Neural crest cell (in vitro differentiated cells): Measurements from ENCODE around the gene ATP2C2. TPM values are rescaled to one million over a fixed set of nuclear protein-coding genes. Genes with fewer than 3 reads are reported as not detected.

Experiments
- DNase-seq: peaks from one replicate; pipeline ENCODE4 v3.0.0; 2021; ENCODE audit warnings: low read depth, mixed read lengths, low spot score
- H3K27ac Mint-ChIP-seq: one replicate; pipeline ENCODE4 v1.8.0; 2021; ENCODE audit warnings: mild to moderate bottlenecking, mixed read lengths; ENCODE audit not compliant: unreplicated experiment
- H3K27me3 Mint-ChIP-seq: 2 replicates; pipeline ENCODE4 v1.8.0; 2021; ENCODE audit warnings: low read depth, mild to moderate bottlenecking, mixed read lengths
- H3K36me3 Mint-ChIP-seq: 2 replicates; pipeline ENCODE4 v1.8.0; 2021; ENCODE audit warnings: low read depth, mild to moderate bottlenecking, mixed read lengths
- H3K4me1 Mint-ChIP-seq: 2 replicates; pipeline ENCODE4 v1.8.0; 2021; ENCODE audit warnings: mixed read lengths
- H3K4me3 Mint-ChIP-seq: one replicate; pipeline ENCODE4 v1.8.0; 2021; ENCODE audit warnings: mild to moderate bottlenecking, mixed read lengths
- H3K9me3 Mint-ChIP-seq: 2 replicates; pipeline ENCODE4 v1.8.0; 2021; ENCODE audit warnings: mixed read lengths
- total RNA-seq: library from RNA; stranded (reverse); gene quantifications from 2 replicates; pipeline ENCODE4 v1.2.1, GENCODE V29; 2021
- TF ChIP-seq, protein P1 (sequence below): fragments of 200-600 bp; sonication (generic); conservative IDR thresholded peaks from 2 replicates; pipeline ENCODE4 v1.5.0; 2021; ENCODE audit warnings: antibody characterized with exemption, mild to moderate bottlenecking

Gene ATP2C2
- total RNA-seq, 1 donor from 2014 or later: 0.30 TPM

- H3K27ac Mint-ChIP-seq: no peak overlapping the region
- TF ChIP-seq, protein P1, sequence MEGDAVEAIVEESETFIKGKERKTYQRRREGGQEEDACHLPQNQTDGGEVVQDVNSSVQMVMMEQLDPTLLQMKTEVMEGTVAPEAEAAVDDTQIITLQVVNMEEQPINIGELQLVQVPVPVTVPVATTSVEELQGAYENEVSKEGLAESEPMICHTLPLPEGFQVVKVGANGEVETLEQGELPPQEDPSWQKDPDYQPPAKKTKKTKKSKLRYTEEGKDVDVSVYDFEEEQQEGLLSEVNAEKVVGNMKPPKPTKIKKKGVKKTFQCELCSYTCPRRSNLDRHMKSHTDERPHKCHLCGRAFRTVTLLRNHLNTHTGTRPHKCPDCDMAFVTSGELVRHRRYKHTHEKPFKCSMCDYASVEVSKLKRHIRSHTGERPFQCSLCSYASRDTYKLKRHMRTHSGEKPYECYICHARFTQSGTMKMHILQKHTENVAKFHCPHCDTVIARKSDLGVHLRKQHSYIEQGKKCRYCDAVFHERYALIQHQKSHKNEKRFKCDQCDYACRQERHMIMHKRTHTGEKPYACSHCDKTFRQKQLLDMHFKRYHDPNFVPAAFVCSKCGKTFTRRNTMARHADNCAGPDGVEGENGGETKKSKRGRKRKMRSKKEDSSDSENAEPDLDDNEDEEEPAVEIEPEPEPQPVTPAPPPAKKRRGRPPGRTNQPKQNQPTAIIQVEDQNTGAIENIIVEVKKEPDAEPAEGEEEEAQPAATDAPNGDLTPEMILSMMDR: no peak
- H3K27me3 Mint-ChIP-seq: no peaks in the 10 kb centered on the region
- DNase-seq: no peak
- H3K36me3 Mint-ChIP-seq: no peaks in the 10 kb centered on the region
- H3K9me3 Mint-ChIP-seq: no peaks in the 10 kb centered on the region
- H3K4me3 Mint-ChIP-seq: no peak overlapping the region
- H3K4me1 Mint-ChIP-seq: peaks cover 28% of the 10 kb centered on the region
These were observed 43.9 kb downstream of the ATP2C2 start for GRCh38 chr16:84412262-84412661.

- no peak overlapping the region for H3K4me3 Mint-ChIP-seq
- H3K4me1 Mint-ChIP-seq: peaks cover 23% of the 10 kb centered on the region
- no peaks in the 10 kb centered on the region for H3K36me3 Mint-ChIP-seq
These were observed 45.1 kb downstream of the ATP2C2 start for GRCh38 chr16:84413244-84414004.

GRCh38 chr16:84414789-84415326 lies 46.5 kb downstream of the ATP2C2 start:
- Mint-ChIP-seq H3K4me3 (no peak overlapping the region), H3K9me3 (no peaks in the 10 kb centered on the region), H3K4me1 (peaks cover 18% of the 10 kb centered on the region), H3K27ac (no peak overlapping the region), H3K36me3 (no peaks in the 10 kb centered on the region), H3K27me3 (no peaks in the 10 kb centered on the region)
- TF ChIP-seq, protein P1: no peak
- DNase-seq: no peak

More at GRCh38 chr16:84413244-84414004, 45.1 kb downstream of the ATP2C2 start:
- no peak for DNase-seq
- TF ChIP-seq, protein P1: no peak
- Mint-ChIP-seq H3K27me3 (no peaks in the 10 kb centered on the region), H3K27ac (no peak overlapping the region), H3K9me3 (no peaks in the 10 kb centered on the region)

- DNase-seq: no peak
- no peaks in the 10 kb centered on the region for H3K36me3 Mint-ChIP-seq
- TF ChIP-seq, protein P1: no peak
- no peak overlapping the region for H3K4me3 Mint-ChIP-seq
- no peak overlapping the region for H3K27ac Mint-ChIP-seq
- H3K9me3 Mint-ChIP-seq: no peaks in the 10 kb centered on the region
- peaks cover 18% of the 10 kb centered on the region for H3K4me1 Mint-ChIP-seq
- H3K27me3 Mint-ChIP-seq: no peaks in the 10 kb centered on the region
These were observed 48.3 kb downstream of the ATP2C2 start for GRCh38 chr16:84416407-84417321.

DNA sequence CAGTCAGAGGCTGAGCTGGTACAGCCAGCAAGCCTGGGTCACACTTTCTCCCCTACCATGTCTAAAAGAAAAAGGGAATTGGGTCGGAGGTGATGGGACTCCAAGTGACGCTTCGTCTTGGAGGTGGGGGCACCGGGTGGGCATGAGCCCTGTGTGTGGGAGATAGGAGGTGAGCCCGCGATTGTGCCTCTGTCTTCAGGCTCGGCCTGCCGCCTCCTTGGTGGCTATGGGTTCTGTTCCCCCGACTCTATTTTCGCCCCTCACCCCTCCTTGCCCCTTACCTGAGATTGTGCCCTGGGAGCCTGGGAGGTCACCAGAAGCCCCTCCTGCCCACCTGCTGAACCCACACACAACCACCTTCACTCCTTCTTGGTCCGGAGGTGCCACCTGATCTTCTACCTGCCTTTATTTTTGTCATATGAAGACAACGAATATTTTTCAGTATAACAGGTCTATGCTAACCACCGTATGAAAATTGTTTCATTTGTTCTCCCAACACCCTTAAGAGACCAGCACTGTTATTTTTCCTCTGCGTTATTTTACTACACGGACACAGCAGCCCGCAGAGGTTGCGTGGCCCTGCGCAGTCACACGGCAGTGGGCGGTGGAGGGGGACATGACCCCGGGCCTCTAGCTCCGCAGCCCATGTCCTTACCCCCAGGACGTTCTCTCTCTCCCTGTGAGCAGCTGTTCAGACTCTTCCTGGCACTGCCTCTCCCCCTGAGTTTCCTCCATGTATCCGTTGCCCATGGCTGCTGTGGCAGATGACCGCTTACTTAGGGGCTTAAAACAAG lies 49.9 kb downstream of the ATP2C2 start:
- no peaks in the 10 kb centered on the region for H3K9me3 Mint-ChIP-seq
- H3K27ac Mint-ChIP-seq: no peak overlapping the region
- H3K36me3 Mint-ChIP-seq: no peaks in the 10 kb centered on the region
- peaks cover 15% of the 10 kb centered on the region for H3K4me1 Mint-ChIP-seq
- TF ChIP-seq, protein P1: no peak
- no peak for DNase-seq
- H3K27me3 Mint-ChIP-seq: no peaks in the 10 kb centered on the region
- H3K4me3 Mint-ChIP-seq: no peak overlapping the region
